Thoracic aorta (tissue), 2 donors: ENCODE measurements around the gene KHK. TPM values are rescaled to one million over a fixed set of nuclear protein-coding genes. Genes with fewer than 3 reads are reported as not detected.

Source experiments
- ATAC-seq: fragments of 150-250 bp; one replicate; pipeline ENCODE4 v1.8.0; 2017; ENCODE audit warnings: low read depth; ENCODE audit not compliant: insufficient number of reproducible peaks, low FRiP score
- DNase-seq: peaks from one replicate; pipeline ENCODE4 v3.0.0-alpha.2; 2020; ENCODE audit warnings: low spot score
- H3K27ac ChIP-seq, 2 donors: fragments of 200-600 bp; sonication (generic); 1 replicate in 1 of 2; 2 replicates in 1 of 2; pipeline ENCODE4 v1.5.1; 2016; ENCODE audit warnings: mild to moderate bottlenecking in 2 of 2, moderate library complexity in 2 of 2
- H3K27me3 ChIP-seq: fragments of 200-600 bp; sonication (generic); replicated peaks from 2 replicates; pipeline ENCODE4 v1.6.0; 2016; ENCODE audit warnings: mild to moderate bottlenecking; ENCODE audit not compliant: insufficient read depth
- H3K36me3 ChIP-seq: fragments of 200-600 bp; sonication (generic); one replicate; pipeline ENCODE4 v1.5.1; 2016
- H3K4me1 ChIP-seq, 2 donors: fragments of 200-600 bp; sonication (generic); 1 replicate in 1 of 2; 2 replicates in 1 of 2; pipeline versions ENCODE4 v1.5.1 to v1.6.0; 2016; ENCODE audit warnings: low read depth in 2 of 2, mild to moderate bottlenecking in 1 of 2; ENCODE audit not compliant: control insufficient read depth in 1 of 2
- H3K4me3 ChIP-seq: fragments of 200-600 bp; sonication (generic); 2 replicates; pipeline ENCODE4 v1.5.1; 2016; ENCODE audit warnings: mild to moderate bottlenecking
- H3K9me3 ChIP-seq: fragments of 200-600 bp; sonication (generic); 2 replicates; pipeline ENCODE4 v1.5.1; 2016
- CTCF ChIP-seq: fragments of 200-600 bp; sonication (generic); IDR thresholded peaks from one replicate; pipeline ENCODE4 v1.5.1; 2019; ENCODE audit warnings: antibody characterized with exemption
- total RNA-seq, 2 donors: library from RNA; depleted of rRNA; stranded (reverse); fragments of >200 nt; gene quantifications; one replicate each; pipeline versions ENCODE4 v1.1.0 to v1.2.3, GENCODE V29; 2016

Gene KHK
- total RNA-seq, 2 donors from 2014 or later = 1.5 to 2.6 TPM

- ATAC-seq = no peak
- no peak for TF ChIP-seq CTCF
- no peaks in the 10 kb centered on the region for H3K9me3 ChIP-seq
- H3K36me3 ChIP-seq = no peaks in the 10 kb centered on the region
- peaks cover 11 to 28% of the 10 kb centered on the region in 2 donors for H3K4me1 ChIP-seq
- H3K4me3 ChIP-seq = no peak overlapping the region
- DNase-seq = no peak
- H3K27me3 ChIP-seq = no peaks in the 10 kb centered on the region
- no peak overlapping the region for H3K27ac ChIP-seq
Measured at GRCh38 chr2:27089111-27089954, 2.8 kb downstream of the KHK start.

GRCh38 chr2:27091746-27092695 lies 5.4 kb downstream of the KHK start:
- peaks cover 5 to 11% of the 10 kb centered on the region in 2 donors for H3K4me1 ChIP-seq
- no peaks in the 10 kb centered on the region for H3K27me3 ChIP-seq
- TF ChIP-seq CTCF = no peak
- no peak overlapping the region for H3K27ac ChIP-seq
- DNase-seq (no peak), ATAC-seq (no peak)
- H3K4me3 ChIP-seq = no peak overlapping the region
- H3K9me3 ChIP-seq = no peaks in the 10 kb centered on the region
- no peaks in the 10 kb centered on the region for H3K36me3 ChIP-seq

- DNase-seq = no peak
- no peak for TF ChIP-seq CTCF
- Histone ChIP-seq H3K4me3 (no peak overlapping the region), H3K27me3 (no peaks in the 10 kb centered on the region), H3K36me3 (no peaks in the 10 kb centered on the region), H3K4me1 (peaks cover 0 to 2% of the 10 kb centered on the region in 2 donors), H3K9me3 (no peaks in the 10 kb centered on the region), H3K27ac (no peak overlapping the region)
- ATAC-seq = no peak
Measured at GRCh38 chr2:27092696-27093429, 6.3 kb downstream of the KHK start.

GRCh38 chr2:27093430-27094352 lies 7.1 kb downstream of the KHK start:
- Histone ChIP-seq H3K4me3 (no peak overlapping the region), H3K4me1 (no peaks in the 10 kb centered on the region), H3K9me3 (no peaks in the 10 kb centered on the region), H3K27ac (no peak overlapping the region), H3K36me3 (no peaks in the 10 kb centered on the region), H3K27me3 (no peaks in the 10 kb centered on the region)
- no peak for TF ChIP-seq CTCF
- ATAC-seq = no peak
- no peak for DNase-seq
